ENCODE results near the gene PHC2.

Gene PHC2, protein sequence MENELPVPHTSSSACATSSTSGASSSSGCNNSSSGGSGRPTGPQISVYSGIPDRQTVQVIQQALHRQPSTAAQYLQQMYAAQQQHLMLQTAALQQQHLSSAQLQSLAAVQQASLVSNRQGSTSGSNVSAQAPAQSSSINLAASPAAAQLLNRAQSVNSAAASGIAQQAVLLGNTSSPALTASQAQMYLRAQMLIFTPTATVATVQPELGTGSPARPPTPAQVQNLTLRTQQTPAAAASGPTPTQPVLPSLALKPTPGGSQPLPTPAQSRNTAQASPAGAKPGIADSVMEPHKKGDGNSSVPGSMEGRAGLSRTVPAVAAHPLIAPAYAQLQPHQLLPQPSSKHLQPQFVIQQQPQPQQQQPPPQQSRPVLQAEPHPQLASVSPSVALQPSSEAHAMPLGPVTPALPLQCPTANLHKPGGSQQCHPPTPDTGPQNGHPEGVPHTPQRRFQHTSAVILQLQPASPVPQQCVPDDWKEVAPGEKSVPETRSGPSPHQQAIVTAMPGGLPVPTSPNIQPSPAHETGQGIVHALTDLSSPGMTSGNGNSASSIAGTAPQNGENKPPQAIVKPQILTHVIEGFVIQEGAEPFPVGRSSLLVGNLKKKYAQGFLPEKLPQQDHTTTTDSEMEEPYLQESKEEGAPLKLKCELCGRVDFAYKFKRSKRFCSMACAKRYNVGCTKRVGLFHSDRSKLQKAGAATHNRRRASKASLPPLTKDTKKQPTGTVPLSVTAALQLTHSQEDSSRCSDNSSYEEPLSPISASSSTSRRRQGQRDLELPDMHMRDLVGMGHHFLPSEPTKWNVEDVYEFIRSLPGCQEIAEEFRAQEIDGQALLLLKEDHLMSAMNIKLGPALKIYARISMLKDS

DNA sequence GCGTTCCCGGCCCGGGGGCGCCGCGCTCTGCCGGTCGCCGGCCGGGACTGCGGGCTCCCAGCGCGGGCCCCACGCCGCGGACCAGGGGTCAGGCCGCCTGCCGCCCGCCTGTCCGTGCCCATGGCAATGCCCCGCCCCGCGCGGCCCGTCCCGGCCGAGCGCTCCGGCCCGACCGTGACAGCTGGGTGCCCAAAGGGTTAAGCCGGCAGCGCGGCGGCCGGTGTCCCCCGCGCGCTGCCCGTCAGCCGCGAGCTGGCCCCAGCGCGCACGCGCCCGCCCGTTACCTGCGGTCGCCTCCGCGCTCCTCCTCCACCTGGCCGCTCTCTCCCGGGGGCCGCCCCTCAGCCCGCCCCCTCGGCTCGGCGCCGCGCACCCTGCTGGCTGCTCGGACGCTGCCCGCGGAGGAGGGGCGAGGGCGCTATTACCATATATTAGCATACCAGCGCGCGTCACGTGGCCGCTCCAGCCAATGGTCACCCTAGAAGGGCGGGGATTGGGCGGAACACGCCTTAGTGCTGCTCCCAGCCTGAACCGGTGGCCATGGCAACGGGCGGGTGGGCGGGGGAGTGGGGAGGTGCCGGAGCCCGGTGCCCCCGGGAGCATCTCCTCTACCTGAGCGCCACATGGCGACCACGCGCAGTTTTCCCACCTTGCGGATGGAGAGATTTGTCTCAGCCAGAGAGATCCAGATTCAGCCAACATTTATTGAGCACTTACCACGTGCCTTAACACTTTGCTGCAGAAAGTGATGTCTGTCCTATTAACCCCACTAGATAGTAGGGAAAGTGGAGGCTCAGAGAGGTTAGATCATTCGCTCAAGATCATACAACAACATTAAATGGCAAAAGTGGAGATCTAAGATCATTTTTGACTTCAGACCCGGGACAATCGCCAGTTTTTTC is at the start of gene PHC2:
Gene PHC2, minus strand, starts transcription at position 404 of the 902 bp plus-strand sequence. CDS start 55,556 bp downstream, outside the sequence.
- H3K4me3 ChIP-seq (ENCODE audit: low read length): peak within 1 kb of the TSS; percentile 59; the same call in 1 of the 2 replicates

DNA sequence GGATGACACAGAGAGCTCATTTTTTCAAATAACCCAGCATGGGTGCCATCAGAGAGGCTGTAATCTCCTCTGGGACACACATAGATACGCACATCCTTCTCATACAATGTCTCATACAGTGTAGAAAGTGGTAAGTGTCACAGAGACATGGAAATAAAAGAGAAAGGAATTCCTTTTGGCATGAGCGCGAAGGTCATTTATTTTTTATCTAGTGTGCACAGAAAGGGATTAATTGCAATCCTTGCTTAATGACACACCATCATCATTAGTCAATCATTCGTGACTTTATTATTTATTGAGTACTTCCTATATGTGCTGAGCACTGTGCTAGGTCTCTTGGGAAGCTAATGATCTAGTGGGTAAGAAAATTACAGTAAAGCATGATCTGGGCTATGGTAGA is 46.6 kb upstream of the PHC2 start:
- no peak overlapping the region for H3K4me3 ChIP-seq (ENCODE audit: low read length)
- no peak for TF ChIP-seq ZNF274 (IDR thresholded peaks at IDR 0.05; ENCODE audit: low read depth, low read length)

More for the DNA sequence above, at the start of gene PHC2:
- TF ChIP-seq ZNF274 (IDR thresholded peaks at IDR 0.05; ENCODE audit: low read depth, low read length): no peak

DNA sequence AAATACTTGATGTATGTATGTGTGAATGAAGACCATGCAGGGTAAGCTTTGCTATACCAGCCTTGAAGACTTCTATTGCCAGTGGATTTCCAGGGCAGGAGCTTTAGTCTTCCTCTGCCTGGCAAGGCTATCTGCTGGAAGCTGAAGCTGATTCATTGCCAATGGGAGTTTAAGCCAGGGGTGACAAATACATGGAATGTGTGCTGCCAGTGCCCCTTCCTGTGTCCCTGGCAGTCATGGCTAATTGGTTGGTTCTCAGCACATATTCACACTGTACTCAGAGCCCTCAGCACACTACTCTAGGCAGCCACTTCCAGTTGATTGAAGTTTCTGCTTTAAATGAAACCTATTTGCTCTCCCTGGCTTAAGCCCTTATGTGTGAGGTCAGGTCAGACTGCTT is 43.0 kb upstream of the PHC2 start:
- no peak overlapping the region for H3K4me3 ChIP-seq (ENCODE audit: low read length)
- no peak for TF ChIP-seq ZNF274 (IDR thresholded peaks at IDR 0.05; ENCODE audit: low read depth, low read length)

DNA sequence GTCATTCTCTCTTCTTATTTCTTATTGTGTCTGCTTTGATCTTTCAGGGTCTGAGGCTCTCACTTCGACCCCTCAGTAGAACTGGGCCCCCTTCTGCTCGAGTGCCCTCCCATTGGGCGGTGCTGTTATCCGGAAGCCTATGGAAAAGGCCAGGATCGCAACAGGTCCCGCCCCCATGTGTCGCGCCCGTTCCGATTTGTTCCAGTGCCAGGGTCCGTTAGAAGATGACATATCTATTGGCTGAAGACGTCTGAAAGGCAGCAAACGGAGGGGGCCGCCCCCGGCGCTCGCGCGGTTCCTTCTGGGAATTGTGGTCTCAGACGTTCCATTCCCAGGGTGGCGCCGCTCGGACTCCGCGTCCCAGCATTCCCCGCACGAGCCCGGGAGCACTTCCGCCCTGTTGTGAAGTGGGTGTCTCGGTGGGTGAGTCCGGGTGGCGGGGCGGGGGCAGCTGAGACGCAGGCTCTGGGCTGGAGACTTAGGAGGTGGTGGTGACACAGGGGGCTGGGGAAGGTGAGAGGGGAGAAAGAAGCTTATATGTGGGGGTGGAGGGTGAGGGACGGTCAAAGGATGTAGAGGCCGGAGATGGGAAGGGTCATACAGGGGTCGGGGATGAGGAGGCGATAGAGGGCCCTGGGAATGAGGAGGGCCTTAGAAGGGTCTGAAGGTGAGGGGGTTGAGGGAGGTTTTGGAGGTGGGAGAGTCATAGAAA is 41.5 kb upstream of the PHC2 start, which contains the start of gene ZSCAN20:
Gene ZSCAN20, plus strand, starts transcription at position 377 of the 712 bp plus-strand sequence. CDS start 6,644 bp downstream, outside the sequence.
- peak within 1 kb of the TSS; percentile 94 for H3K4me3 ChIP-seq (ENCODE audit: low read length)
- no peak for TF ChIP-seq ZNF274 (IDR thresholded peaks at IDR 0.05; ENCODE audit: low read depth, low read length)

DNA sequence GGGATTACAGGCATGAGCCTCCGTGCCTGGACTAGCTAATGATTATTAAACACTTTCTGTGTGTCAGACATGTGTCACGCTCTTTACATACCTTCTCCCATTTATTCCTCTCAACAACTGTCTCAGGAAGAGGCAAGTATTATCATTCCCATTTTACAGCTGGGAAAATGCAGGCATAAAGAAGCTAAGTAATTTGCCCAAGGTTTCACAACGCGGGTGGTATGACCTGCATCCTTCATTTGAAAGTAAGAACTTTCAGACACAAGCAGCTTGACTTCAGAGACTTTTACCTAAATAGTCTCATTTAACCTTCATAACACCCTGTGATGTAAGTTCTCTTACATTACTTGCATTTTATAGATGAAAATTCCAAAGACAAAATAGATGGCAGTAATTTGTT is 40.5 kb upstream of the PHC2 start:
- no peak overlapping the region for H3K4me3 ChIP-seq (ENCODE audit: low read length)
- no peak for TF ChIP-seq ZNF274 (IDR thresholded peaks at IDR 0.05; ENCODE audit: low read depth, low read length)

DNA sequence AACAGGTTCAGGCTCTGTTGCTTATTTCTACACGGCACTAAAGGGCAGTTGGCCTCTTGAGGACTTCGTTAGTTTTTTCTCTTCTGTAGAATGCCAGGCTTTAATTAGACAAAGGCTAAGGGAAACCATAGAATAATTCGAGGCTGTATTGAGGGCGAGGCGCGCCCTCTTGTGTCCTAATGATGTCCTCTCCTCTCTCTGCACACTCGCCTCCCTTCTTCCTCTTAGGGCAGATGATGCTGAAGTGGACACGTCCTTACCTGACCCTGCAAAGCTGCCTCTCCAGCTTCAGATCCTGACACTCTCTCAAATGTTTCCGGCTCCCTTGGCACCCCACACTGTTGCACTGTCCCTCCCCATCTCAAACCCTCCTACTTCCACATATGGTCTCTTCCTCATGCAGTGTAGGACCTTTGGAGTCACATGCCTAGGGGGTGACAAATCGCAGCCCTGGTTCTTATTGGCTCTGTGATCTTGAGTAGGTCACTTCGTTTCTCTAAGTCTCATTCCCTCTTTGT is 39.7 kb upstream of the PHC2 start:
- no peak overlapping the region for H3K4me3 ChIP-seq (ENCODE audit: low read length)
- no peak for TF ChIP-seq ZNF274 (IDR thresholded peaks at IDR 0.05; ENCODE audit: low read depth, low read length)

DNA sequence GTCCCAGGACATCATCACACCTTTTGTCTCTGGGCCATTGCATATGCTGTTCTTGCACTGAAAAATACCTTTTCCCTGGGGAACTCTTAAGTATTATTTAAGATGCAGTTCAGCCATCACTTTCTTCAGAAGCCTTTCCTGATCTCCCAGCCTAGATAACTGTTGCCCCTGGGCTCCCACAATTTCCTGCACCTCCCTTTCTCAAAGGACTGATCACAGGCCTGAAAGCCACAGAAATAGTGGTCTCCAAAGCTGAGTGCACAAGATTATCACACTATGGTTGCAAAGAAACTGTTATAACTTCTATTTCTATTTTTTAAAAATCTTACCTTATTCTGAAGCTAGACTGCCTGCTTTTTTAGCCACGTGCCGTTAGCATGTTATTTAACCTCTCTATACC is 38.8 kb upstream of the PHC2 start:
- H3K4me3 ChIP-seq (ENCODE audit: low read length): no peak overlapping the region
- no peak for TF ChIP-seq ZNF274 (IDR thresholded peaks at IDR 0.05; ENCODE audit: low read depth, low read length)

DNA sequence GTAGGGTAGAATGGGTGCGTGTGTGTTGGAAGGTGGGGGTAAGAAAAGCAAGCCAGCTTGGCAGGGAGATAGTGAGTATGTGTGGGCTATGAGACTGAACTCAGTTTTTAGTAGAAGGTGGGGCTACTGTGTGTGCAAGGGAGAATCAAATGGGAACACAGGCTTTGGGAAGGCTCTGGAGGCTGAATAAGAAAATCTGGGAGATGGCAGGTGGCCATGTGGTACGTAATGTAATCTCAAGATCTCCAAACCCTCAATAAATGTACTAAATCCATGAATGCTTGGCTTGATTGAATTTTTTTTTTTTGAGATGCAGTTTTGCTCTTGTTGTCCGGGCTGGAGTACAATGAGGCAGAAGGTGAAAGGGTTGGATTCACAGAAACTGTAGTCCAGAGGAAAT is 38.1 kb upstream of the PHC2 start:
- no peak for TF ChIP-seq ZNF274 (IDR thresholded peaks at IDR 0.05; ENCODE audit: low read depth, low read length)
- no peak overlapping the region for H3K4me3 ChIP-seq (ENCODE audit: low read length)

DNA sequence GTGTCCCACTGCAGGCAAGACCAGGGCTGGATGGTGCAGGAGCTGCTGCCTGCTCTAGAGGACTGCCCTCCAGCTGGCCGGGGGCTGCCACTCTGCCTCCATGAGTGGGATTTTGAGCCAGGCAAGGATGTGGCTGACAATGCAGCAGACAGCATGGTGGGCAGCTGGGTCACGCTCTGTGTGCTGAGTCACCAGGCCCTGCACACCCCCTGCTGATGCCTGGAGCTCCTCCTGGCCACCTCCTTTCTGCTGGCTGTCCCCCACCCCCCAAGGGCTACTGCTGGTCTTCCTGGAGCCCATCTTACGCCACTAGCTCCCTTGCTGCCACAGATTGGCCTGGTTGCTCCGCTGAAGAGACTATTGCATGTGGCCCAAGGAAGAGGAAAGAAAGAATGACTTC is 37.6 kb upstream of the PHC2 start:
- no peak overlapping the region for H3K4me3 ChIP-seq (ENCODE audit: low read length)
- TF ChIP-seq ZNF274 (IDR thresholded peaks at IDR 0.05; ENCODE audit: low read depth, low read length): no peak

DNA sequence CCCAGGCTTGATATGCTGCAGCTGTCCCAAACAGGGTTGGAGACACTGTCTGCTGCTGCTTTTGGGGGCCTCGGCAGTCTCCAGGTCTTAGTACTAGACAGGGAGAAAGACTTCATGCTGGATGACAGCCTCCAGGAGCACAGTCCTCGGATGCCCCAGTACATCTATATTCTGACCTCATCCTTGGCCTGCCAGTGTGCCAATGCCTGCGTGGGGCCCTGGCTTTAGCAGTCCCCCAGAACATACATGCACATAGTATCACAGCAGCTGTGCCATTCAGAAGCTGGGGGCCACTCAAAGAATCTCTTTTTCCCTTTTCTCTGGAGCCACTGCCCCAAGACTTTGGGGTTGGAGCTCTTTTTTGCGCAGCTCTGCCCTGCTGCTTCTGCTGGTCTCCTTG is 37.1 kb upstream of the PHC2 start:
- H3K4me3 ChIP-seq (ENCODE audit: low read length): no peak overlapping the region
- TF ChIP-seq ZNF274 (IDR thresholded peaks at IDR 0.05; ENCODE audit: low read depth, low read length): no peak

DNA sequence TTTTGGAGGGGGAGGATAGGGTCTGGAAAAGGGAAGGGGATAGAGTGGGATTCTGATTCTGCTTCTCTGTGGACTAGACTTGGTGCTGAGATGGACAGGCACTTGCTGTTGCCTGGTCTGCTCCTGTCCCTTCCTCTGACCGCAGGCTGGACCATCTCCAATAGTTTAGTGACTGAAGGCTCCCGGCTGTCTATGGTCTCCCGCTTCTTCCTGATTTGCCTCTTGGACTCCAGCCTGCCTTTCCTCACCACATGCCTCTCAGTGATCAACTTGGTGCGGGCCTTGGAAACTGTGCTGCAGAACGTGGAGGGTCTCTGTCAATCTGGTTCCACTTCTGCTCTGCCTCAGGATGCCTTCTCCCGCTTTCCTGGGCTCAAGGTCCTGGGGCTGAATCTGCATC is 35.3 kb upstream of the PHC2 start:
- TF ChIP-seq ZNF274 (IDR thresholded peaks at IDR 0.05; ENCODE audit: low read depth, low read length): no peak
- no peak overlapping the region for H3K4me3 ChIP-seq (ENCODE audit: low read length)

DNA sequence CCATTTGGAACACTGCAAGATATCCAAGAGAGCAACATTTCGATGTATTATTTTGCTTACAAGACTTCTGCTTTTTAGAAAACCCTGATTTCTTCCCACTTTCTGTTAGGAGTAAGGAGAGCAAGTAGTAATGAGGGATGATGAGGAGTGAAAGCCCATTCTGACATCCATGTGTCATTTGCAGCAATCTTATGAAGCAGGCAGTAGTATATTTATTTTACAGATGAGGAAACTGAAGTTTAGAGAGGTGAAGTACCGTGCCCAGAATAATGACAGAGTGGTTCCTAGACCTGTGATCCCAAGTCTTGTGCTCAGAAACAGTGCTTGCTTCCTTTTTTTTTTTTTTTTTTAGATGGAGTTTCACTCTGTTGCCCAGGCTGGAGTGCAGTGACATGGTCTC is 34.4 kb upstream of the PHC2 start:
- TF ChIP-seq ZNF274 (IDR thresholded peaks at IDR 0.05; ENCODE audit: low read depth, low read length): no peak
- H3K4me3 ChIP-seq (ENCODE audit: low read length): no peak overlapping the region

DNA sequence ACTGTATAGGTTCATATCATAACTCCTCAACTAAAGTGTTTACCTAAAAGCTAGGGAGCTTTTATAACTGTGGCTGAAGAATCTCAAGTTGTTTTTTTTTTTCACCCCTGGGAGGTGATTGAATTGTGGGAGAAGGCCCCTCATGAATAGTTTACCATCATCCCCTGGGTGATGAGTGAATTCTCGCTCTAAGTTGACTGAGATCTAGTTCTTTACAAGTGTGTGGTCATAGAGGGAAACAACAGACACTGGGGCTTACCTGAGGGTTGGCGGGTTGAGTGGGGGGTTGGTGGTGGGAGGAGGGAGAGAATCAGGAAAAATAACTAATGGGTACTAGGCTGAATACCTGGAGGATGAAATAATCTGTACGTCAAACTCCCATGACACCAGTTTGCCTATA is 33.7 kb upstream of the PHC2 start:
- H3K4me3 ChIP-seq (ENCODE audit: low read length): no peak overlapping the region
- no peak for TF ChIP-seq ZNF274 (IDR thresholded peaks at IDR 0.05; ENCODE audit: low read depth, low read length)

All from GM08714 (cell line).